GM19455 (cell line): Measurements from ENCODE around the gene CTNNBIP1.

Source experiments
- ATAC-seq: cut with Tn5 transposase; IDR thresholded peaks from one replicate; pipeline ENCODE4 v1.9.1; 2021; ENCODE audit not compliant: unreplicated experiment

Gene CTNNBIP1

DNA sequence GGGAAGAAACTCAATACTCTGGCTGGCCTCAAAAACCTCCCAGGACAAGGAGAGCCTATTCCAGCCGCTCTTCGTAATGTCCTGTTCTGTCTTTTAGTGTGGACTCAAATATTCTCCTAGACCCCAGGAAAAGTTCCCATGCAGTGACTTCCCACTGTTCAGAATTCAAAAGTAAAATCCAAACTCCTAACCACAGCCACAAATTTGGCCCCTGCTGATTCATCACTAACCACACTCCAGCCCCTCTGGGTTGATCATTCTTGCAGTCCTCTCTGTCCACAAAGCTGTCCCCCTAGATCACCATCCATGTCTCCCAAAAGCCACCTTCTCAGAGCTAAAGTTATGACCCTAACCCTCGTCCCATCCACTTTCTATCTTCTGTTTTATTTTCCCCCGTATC, 5.1 kb downstream of the CTNNBIP1 start:
- no peak for ATAC-seq

- ATAC-seq, result no peak
These were observed 5.5 kb downstream of the CTNNBIP1 start for GRCh38 chr1:9904596-9904995.

GRCh38 chr1:9903801-9904527, 6.1 kb downstream of the CTNNBIP1 start:
- no peak for ATAC-seq

DNA sequence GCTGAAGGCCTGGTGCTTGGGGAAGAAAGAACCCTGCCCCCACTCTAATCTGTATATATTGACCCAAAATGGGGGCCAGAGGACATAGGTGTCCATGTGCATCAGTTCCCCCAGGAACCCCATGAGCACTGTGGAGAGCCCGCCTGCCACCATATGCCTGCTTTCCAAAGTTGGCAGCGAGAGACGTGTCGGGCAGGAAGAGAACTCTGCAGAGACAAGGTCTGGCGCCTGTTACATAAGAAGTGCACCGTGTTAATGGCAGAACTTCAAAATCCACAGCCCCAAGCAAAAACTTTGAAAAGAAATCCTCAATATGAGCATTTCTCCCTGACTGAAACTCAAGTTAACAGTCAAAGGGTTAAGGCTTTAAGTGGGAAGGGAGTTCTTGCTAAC, 8.0 kb downstream of the CTNNBIP1 start:
- ATAC-seq, result no peak

- ATAC-seq, result no peak
These were observed 8.7 kb downstream of the CTNNBIP1 start for GRCh38 chr1:9901148-9902059.

GRCh38 chr1:9900142-9901043, 9.7 kb downstream of the CTNNBIP1 start:
- ATAC-seq, result no peak

- ATAC-seq, result no peak
These were observed 16.0 kb downstream of the CTNNBIP1 start for GRCh38 chr1:9894115-9894514.

DNA sequence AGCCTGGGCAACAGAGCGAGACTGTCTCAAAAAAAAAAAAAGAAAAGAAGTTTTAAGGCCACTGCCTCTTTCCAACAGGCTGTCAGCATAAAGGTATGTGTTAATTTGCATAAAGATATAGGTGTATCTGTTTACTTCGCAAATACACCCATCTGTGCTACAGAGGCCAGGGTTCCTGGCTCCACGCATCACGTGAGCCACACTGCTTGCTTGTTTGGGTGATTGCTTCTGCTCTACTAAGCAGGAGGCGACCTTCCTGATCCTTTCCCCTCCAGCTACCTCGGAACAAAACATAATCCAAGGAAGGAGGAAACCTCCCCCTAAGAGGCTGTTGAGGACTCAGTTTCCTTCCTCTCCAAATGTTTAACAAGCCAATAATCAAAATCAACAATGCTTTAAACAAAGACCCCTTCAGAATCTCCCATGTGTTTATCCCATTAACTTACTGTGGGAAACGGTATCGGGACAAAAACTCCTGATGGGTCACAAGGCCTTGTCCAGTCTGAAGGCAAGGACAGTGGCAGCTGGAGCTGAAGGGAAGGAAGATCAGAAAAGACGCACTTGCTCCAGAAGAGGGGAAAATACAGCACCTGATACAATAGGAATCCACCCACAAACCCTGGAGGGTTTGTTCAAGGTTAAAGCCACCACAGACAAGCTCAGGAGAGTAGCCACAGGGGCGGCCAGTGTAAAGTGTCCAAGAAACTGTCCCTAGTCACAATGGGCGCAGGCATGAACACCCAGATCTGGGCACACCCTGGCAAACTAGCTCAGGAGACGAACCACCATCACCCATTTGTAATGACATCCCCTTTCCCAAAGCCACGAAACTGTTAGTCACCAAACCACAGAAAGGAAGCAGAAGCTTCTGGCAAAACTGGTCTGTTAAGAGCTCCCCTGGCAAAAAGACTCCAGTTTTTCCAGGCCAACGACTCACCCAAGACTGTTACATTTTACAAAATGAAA, 17.2 kb downstream of the CTNNBIP1 start:
- ATAC-seq, result no peak

DNA sequence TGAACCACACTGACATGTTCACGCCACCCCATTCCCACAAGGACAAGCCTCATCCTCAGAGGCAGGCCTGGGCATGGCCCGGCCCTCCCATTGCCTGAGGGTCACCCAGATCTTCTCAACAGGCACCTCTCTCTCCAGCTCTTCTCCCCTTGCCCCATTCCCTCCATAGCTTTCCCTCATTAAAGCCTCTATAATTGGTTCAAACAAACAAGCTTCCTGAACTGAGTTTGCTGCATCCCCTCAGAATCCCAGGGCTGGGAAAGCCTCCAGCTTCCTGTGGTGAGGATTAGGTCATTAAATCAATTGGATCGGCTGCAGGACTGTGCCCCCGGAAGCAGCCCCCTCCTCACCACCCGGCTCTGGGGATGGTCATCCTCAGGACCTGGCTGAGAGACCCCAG, 18.9 kb downstream of the CTNNBIP1 start:
- no peak for ATAC-seq

DNA sequence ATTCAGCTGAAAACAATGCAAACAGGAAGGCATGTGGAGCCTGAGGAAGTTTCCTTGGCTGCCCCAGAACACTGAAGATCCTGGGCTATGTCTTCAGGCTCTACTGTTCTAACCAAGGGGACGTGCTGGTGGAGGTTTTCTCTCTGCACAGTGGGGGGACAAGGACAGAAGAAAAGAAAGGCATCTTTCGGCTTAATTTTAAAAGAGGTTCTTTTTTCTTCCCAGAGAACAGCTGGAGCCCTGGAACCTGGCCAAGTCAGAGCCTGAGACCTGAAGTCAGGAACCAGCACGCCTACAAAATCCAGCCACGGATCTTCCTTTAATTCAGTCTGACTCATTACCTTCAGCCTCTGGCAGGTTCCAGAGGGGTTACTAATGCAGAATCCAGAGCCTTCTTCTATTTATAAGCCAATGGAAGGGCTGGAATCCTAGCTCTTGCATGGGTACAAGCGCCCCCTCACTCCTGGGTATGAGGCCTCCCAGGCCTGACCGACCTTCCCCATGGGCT, 19.8 kb downstream of the CTNNBIP1 start:
- no peak for ATAC-seq

GRCh38 chr1:9889411-9889810, 20.7 kb downstream of the CTNNBIP1 start:
- no peak for ATAC-seq

- ATAC-seq, result no peak
These were observed 21.2 kb downstream of the CTNNBIP1 start for GRCh38 chr1:9888886-9889285.

GRCh38 chr1:9887070-9887469, 23.0 kb downstream of the CTNNBIP1 start:
- no peak for ATAC-seq

DNA sequence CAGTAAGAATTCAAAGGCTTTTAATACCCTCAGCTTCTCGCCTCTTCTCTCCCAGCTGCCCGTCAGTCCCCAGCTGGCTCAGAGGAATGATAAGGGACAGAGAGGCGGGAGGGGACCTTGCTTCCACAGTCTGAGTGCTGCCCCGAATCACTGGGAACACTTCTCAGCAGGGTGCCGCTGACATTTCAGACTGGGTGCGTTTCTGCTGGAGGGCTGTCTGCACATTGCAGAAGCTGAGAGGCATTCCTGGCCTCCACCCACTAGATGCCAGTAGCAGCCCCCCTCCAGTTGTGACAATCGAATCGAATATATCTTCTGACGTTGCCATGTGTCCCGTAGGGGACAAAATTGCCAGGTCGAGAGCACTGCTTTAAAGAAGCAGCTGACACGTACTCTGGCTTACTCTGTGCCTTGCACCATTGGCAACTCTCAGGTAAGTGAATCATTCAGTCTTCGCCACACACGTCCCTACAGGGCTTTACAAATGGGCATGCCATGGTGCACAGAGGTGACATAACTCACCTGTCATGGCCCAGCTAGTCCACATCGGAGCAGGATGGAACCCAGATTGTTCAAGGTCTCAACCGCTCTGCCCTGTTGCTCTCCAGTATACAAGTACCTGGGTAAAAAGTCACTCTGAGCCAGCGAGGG, 23.9 kb downstream of the CTNNBIP1 start:
- no peak for ATAC-seq

GRCh38 chr1:9884805-9885204, 25.3 kb downstream of the CTNNBIP1 start:
- no peak for ATAC-seq

DNA sequence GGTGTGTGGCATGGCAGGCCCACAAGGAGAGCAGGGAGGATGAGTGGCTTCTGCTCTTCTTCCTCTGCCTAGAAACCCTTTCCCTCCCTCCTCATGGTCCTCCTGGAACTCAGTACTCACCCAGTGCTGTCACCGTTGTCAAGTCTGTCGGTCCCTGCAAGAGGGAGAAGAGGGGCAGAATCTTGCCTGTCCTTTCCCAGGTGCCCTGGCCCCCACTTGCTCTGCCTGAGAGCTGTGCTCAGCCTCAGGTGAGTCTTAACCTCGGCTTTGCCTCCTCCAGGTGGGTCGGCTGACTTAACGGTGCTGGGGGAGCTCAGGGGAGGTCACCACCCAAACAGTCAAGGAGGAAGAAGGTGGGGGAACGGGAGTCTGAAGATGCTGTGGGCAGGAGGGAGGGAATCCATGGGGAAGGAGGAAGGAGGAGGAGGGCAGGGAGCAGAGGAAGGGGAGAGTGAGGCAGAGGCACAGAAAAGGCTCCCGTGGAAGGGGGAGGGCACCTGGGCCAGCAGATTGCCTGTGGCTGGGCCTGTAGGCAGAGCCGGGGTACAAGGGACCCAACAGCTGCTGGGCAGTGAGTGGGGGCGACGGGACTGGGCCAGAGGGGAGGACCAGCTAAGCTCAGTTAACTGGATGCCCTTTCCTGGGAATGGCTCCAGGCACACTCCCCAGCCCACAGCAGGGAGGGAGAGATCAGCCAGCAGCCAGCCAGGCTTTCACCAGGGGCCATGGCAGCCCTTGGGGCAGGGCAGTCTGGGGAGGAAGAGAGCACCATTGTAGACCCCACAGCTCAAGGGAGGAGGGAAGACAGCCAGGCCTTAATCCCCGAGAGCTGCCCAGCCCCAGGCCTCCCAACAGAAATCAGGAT, 26.3 kb downstream of the CTNNBIP1 start:
- no peak for ATAC-seq

GRCh38 chr1:9882945-9883303, 27.1 kb downstream of the CTNNBIP1 start:
- no peak for ATAC-seq

DNA sequence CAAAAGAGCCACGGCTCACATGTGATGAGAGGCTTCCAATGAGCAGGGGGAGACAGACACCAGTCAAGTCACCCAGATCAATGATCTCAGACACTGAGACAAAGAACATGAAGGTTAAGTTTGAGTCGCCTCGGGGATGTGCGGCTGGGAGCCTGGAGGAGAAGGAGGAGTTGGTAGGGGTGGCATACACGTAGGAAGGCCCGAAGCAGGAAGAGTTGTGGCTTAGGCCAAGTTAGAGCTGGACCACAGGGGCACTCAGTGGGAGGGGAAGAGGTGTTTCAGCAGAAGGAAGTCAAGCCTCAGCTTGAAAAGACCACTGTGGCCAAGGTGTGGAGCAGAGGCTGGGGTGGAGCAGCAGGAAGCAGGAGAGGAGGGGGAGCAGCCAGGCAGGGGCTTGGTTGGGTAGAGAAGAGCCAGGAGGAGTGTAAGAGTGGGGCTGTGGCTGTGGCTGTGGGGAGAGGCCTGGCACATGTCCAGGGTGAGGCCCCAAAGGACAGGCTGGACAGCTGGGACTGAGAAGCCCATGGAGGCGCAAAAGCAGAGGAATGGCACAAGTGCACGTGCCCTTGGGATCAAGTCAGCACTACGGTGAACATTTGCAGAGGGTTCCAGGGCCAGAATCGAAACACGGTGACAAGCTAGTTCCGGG, 27.6 kb downstream of the CTNNBIP1 start:
- ATAC-seq, result no peak
